Lower leg skin (tissue), 4 donors: ENCODE measurements around the gene STXBP5L. TPM values are rescaled to one million over a fixed set of nuclear protein-coding genes. Genes with fewer than 3 reads are reported as not detected.
"Not testable (repeated sequence)": the region's sequence is repeated elsewhere in the genome, so short reads cannot be mapped to it uniquely, and the experiment has no call there.

Experiments
- DNase-seq, 2 donors: peaks; one replicate each; pipeline ENCODE4 v3.0.0-alpha.2; 2019; ENCODE audit warnings: low spot score in 2 of 2
- H3K4me3 ChIP-seq: fragments of 200-600 bp; sonication (generic); 2 replicates; pipeline ENCODE4 v1.5.1; 2017; ENCODE audit warnings: mild to moderate bottlenecking, low read depth; ENCODE audit not compliant: poor library complexity, severe bottlenecking
- CTCF ChIP-seq, 3 donors: fragments of 450-650 bp; IDR thresholded peaks; one replicate each; pipeline ENCODE4 v1.5.1; 2016; ENCODE audit warnings: antibody characterized with exemption in 3 of 3, mild to moderate bottlenecking in 3 of 3, moderate library complexity in 2 of 3
- POLR2A ChIP-seq, 2 donors: fragments of 450-650 bp; IDR thresholded peaks; one replicate each; pipeline ENCODE4 v1.6.1; 2016 to 2017; ENCODE audit warnings: antibody characterized with exemption in 2 of 2, mild to moderate bottlenecking in 1 of 2, moderate library complexity in 1 of 2
- WGBS, 2 donors: methylation state at CpG; one replicate each; pipeline ENCODE4 v1.1.5; 2018; 5-methylcytosine and 5-hydroxymethylcytosine counted together
- intact Hi-C: fragments of 100-400 bp; cut with DNase I; formaldehyde crosslinking; loops from one replicate; pipeline ENCODE4 v1.15.0; 2023; ENCODE audit warnings: low total_unique reads
- total RNA-seq, 4 donors: library from RNA; depleted of rRNA; stranded (reverse); fragments of >200 nt; gene quantifications; one replicate each; pipeline ENCODE4 v1.1.0, GENCODE V29; 2016

Gene STXBP5L
- total RNA-seq, 4 donors from 2014 or later: 0.06 TPM; not detected in 3

DNA sequence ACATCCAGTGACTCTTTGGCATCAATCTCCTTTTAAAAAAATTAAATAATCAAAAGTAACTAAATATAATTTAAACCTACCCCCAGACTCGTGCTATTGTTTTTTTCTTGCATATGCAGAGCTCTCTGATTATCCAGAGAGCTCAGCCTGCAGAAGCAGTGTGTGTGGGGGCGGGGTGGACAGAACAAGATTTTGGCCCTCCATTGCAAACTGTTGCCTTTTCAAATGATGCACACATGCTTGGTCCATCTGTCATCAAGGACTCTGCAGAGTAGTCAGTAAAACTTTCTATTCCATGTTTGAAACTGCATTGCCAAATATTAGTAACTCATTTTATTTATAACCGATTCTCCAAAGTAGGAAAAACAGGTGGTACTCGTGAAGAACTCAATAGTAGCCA is 28.6 kb upstream of the STXBP5L start:
- H3K4me3 ChIP-seq: no peak overlapping the region
- intact Hi-C loops: no loop called here
- DNase-seq: no peak
- no peak for TF ChIP-seq POLR2A (IDR thresholded peaks at IDR 0.05)
- TF ChIP-seq CTCF (IDR thresholded peaks at IDR 0.05): no peak
- WGBS, 2 donors: 71 to 73% methylated on average over 4 of the region's 4 CpGs

- DNase-seq: no peak
- intact Hi-C loops: no loop called here
- no peak overlapping the region for H3K4me3 ChIP-seq
- TF ChIP-seq CTCF (IDR thresholded peaks at IDR 0.05) (no peak), POLR2A (IDR thresholded peaks at IDR 0.05) (no peak)
These were observed 15.1 kb upstream of the STXBP5L start for GRCh38 chr3:120892921-120893320.

DNA sequence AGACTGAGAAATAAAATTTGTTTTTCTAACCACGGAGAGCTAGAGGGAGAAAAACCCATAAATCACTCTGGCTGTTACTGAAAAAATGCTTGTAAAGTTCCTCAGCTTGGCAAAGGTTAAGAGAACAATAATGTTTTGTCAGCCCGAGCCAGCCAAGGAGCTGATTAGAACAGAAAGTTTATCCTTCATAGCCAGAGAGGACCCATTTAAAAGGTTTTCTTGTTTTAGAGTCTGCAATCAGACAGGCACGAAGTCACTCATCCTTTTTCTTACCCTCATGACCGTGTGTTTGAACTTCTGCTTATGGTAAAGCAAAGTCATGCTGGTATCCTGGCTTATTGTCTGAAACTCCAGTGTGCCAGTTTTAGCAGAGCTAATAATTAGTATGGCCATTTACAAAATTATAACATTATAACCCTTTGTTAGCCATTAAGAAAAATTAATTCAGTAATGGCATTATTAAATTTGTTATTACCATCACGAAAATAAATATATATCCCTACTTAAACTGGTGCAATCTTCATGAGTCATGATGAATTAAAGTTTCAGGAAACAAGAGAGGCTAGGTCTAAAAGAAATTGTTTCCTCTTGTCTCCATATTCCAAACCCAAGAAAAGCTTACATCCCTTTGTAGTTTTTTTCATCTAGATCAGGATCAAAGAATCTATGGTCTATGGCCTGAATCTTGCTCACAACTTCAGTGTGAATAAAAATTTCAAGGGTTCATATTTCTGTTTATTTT is 13.5 kb upstream of the STXBP5L start:
- 15 to 17% methylated on average over 5 of the region's 5 CpGs for WGBS, 2 donors
- H3K4me3 ChIP-seq: no peak overlapping the region
- intact Hi-C loops: no loop called here
- no peak for DNase-seq
- no peak for TF ChIP-seq CTCF (IDR thresholded peaks at IDR 0.05)
- TF ChIP-seq POLR2A (IDR thresholded peaks at IDR 0.05): no peak

- DNase-seq, intact Hi-C loops, H3K4me3 ChIP-seq: not testable (repeated sequence)
- 84 to 98% methylated on average over 6 of the region's 6 CpGs for WGBS, 2 donors
These were observed 6.3 kb upstream of the STXBP5L start for GRCh38 chr3:120901716-120902115.

GRCh38 chr3:120903221-120903620 is 4.8 kb upstream of the STXBP5L start:
- no peak overlapping the region for H3K4me3 ChIP-seq
- TF ChIP-seq POLR2A (IDR thresholded peaks at IDR 0.05) (no peak), CTCF (IDR thresholded peaks at IDR 0.05) (no peak)
- DNase-seq: no peak
- intact Hi-C loops: no loop called here
- 59 to 71% methylated on average over 4 of the region's 4 CpGs for WGBS, 2 donors

GRCh38 chr3:120907659-120908029 is 361 bp upstream of the STXBP5L start:
- H3K4me3 ChIP-seq: no peak overlapping the region
- intact Hi-C loops: no loop called here
- no peak for DNase-seq
- TF ChIP-seq POLR2A (IDR thresholded peaks at IDR 0.05) (no peak), CTCF (IDR thresholded peaks at IDR 0.05) (no peak)
- 9 to 22% methylated on average over 11 of the region's 11 CpGs for WGBS, 2 donors
